Immature natural killer cell (primary cell): ENCODE measurements around the gene KCTD18. TPM values are rescaled to one million over a fixed set of nuclear protein-coding genes. Genes with fewer than 3 reads are reported as not detected.

Experiments used
- DNase-seq, 3 donors: peaks; one replicate each; pipeline ENCODE4 v3.0.0; 2022; ENCODE audit warnings: mixed read lengths in 1 of 3
- H3K27ac Mint-ChIP-seq, 6 donors: one replicate each; pipeline ENCODE4 v1.8.0; 2020; ENCODE audit warnings: mixed read lengths in 6 of 6, mild to moderate bottlenecking in 5 of 6, inconsistent platforms in 4 of 6, moderate library complexity in 3 of 6
- H3K27me3 Mint-ChIP-seq, 3 donors: one replicate each; pipeline ENCODE4 v1.8.0; 2020 to 2021; ENCODE audit warnings: low read depth in 3 of 3, mild to moderate bottlenecking in 3 of 3, mixed read lengths in 3 of 3, moderate library complexity in 3 of 3, inconsistent platforms in 1 of 3
- H3K36me3 Mint-ChIP-seq, 3 donors: one replicate each; pipeline ENCODE4 v1.8.0; 2020; ENCODE audit warnings: mixed read lengths in 3 of 3, inconsistent platforms in 2 of 3, mild to moderate bottlenecking in 2 of 3
- H3K4me1 Mint-ChIP-seq, 2 donors: one replicate each; pipeline ENCODE4 v1.8.0; 2020; ENCODE audit warnings: inconsistent platforms in 2 of 2, mild to moderate bottlenecking in 2 of 2, mixed read lengths in 2 of 2, moderate library complexity in 1 of 2
- H3K4me3 Mint-ChIP-seq, 5 donors: one replicate each; pipeline ENCODE4 v1.8.0; 2020; ENCODE audit warnings: mild to moderate bottlenecking in 5 of 5, mixed read lengths in 5 of 5, inconsistent platforms in 3 of 5, moderate library complexity in 3 of 5
- H3K9me3 Mint-ChIP-seq, 6 donors: one replicate each; pipeline ENCODE4 v1.8.0; 2020; ENCODE audit warnings: mild to moderate bottlenecking in 6 of 6, mixed read lengths in 6 of 6, inconsistent platforms in 4 of 6, moderate library complexity in 3 of 6
- polyA plus RNA-seq, 3 donors: library from polyadenylated mRNA; unstranded; fragments of 300-500 nt; fragmentation: Illumina TruSeq; gene quantifications; one replicate each; pipeline ENCODE4 v1.2.3, GENCODE V29; 2021

KCTD18 gene
- 10 to 100 TPM; 15.5 to 19.9 (median 16.0) TPM for polyA plus RNA-seq

GRCh38 chr2:200509612-200510433, at the start of gene KCTD18:
TSS of gene KCTD18 (minus strand) at chr2:200510068. CDS start at chr2:200507016, 3,052 bp downstream.
- peaks cover 0 to under 1% (median 0%) of the 10 kb centered on the region in 3 donors for H3K36me3 Mint-ChIP-seq
- peaks cover 20 to 35% of the 10 kb centered on the region in 2 donors for H3K4me1 Mint-ChIP-seq
- DNase-seq, result peak; percentile 89 to 91 (median 90)
- peaks cover 2 to 8% (median 3%) of the 10 kb centered on the region in 3 donors for H3K27me3 Mint-ChIP-seq
- peak within 1 kb of the TSS; percentile 84 to 97 (median 96) for H3K27ac Mint-ChIP-seq
- peak within 1 kb of the TSS; percentile 89 to 95 (median 92) for H3K4me3 Mint-ChIP-seq
- H3K9me3 Mint-ChIP-seq, result no peaks in the 10 kb centered on the region

- no peak for DNase-seq
- no peaks in the 10 kb centered on the region for H3K4me1 Mint-ChIP-seq
- peaks cover 13 to 54% (median 39%) of the 10 kb centered on the region in 3 donors for H3K36me3 Mint-ChIP-seq
- peaks cover 0 to 3% (median 0%) of the 10 kb centered on the region in 6 donors for H3K9me3 Mint-ChIP-seq
- H3K4me3 Mint-ChIP-seq, result no peak overlapping the region
- no peaks in the 10 kb centered on the region for H3K27me3 Mint-ChIP-seq
- H3K27ac Mint-ChIP-seq, result no peak overlapping the region
Observed at GRCh38 chr2:200540793-200541192, 30.9 kb upstream of the KCTD18 start.

DNA sequence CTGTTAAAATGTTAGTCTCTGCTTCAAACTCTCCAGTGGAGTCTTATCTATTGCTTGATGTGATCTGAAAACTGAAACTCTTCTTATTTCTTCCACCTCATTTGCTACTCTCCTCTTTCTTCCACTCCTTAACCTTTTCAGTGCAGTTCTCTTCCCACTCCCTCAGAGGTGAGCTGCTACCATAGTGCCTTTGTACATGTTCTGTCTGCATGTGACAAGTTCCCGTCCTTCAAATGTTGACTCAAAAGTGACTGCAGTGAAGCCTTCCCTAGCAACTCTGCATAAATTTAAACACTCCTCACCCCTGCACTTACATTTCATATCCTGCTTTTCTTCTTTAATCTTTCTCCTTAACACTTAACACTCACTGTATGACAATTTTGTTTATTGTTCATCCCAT, 28.3 kb upstream of the KCTD18 start:
- no peak overlapping the region for H3K27ac Mint-ChIP-seq
- H3K36me3 Mint-ChIP-seq, result peaks cover 8 to 34% (median 23%) of the 10 kb centered on the region in 3 donors
- no peaks in the 10 kb centered on the region for H3K4me1 Mint-ChIP-seq
- no peak for DNase-seq
- H3K27me3 Mint-ChIP-seq, result no peaks in the 10 kb centered on the region
- no peak overlapping the region for H3K4me3 Mint-ChIP-seq
- H3K9me3 Mint-ChIP-seq, result peaks cover 0 to 3% (median 0%) of the 10 kb centered on the region in 6 donors

DNA sequence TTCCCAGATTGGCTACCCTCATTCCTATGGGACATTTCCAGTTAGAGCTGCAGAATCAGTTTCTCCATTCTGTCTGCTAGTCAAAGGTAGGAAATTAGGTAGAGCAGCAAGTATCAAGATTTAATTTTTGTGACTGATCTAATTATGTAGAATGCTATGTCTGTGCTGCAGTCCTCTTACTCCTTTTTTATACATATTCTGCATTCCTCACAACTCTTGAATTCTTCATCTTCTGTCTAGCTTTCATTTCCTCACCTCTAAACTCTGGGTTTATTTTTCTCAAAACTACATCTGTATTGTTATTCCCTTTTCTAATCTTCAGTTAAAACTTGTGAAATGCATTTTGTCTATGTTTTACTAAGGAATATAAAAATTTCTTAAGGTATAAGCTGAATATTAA, 24.7 kb upstream of the KCTD18 start:
- no peak for DNase-seq
- no peak overlapping the region for H3K27ac Mint-ChIP-seq
- H3K9me3 Mint-ChIP-seq, result no peaks in the 10 kb centered on the region
- no peaks in the 10 kb centered on the region for H3K4me1 Mint-ChIP-seq
- H3K4me3 Mint-ChIP-seq, result no peak overlapping the region
- peaks cover 0 to 7% (median 7%) of the 10 kb centered on the region in 3 donors for H3K36me3 Mint-ChIP-seq
- H3K27me3 Mint-ChIP-seq, result no peaks in the 10 kb centered on the region

- Mint-ChIP-seq H3K36me3 (peaks cover 0 to 5% (median 4%) of the 10 kb centered on the region in 3 donors), H3K4me3 (no peak overlapping the region), H3K27me3 (no peaks in the 10 kb centered on the region), H3K9me3 (no peaks in the 10 kb centered on the region), H3K4me1 (no peaks in the 10 kb centered on the region), H3K27ac (no peak overlapping the region)
- no peak for DNase-seq
Observed at GRCh38 chr2:200533754-200534153, 23.9 kb upstream of the KCTD18 start.

- Mint-ChIP-seq H3K36me3 (no peaks in the 10 kb centered on the region), H3K4me3 (no peak overlapping the region), H3K4me1 (peaks cover 12 to 22% of the 10 kb centered on the region in 2 donors), H3K9me3 (no peaks in the 10 kb centered on the region), H3K27ac (no peak overlapping the region), H3K27me3 (peaks cover 2 to 12% (median 6%) of the 10 kb centered on the region in 3 donors)
- DNase-seq, result no peak
Observed at GRCh38 chr2:200528228-200528627, 18.4 kb upstream of the KCTD18 start.

- H3K27me3 Mint-ChIP-seq, result peaks cover 2 to 12% (median 6%) of the 10 kb centered on the region in 3 donors
- peak within 1 kb of the TSS; percentile 86 to 93 (median 92) for H3K4me3 Mint-ChIP-seq
- no peaks in the 10 kb centered on the region for H3K36me3 Mint-ChIP-seq
- no peaks in the 10 kb centered on the region for H3K9me3 Mint-ChIP-seq
- H3K27ac Mint-ChIP-seq, result peak within 1 kb of the TSS; percentile 78 to 89 (median 83)
- peak; percentile 95 to 96 (median 96) for DNase-seq
- peaks cover 12 to 22% of the 10 kb centered on the region in 2 donors for H3K4me1 Mint-ChIP-seq
Observed at GRCh38 chr2:200525882-200526651, 16.2 kb upstream of the KCTD18 start, which contains the start of gene SGO2. TSS of gene SGO2 (plus strand) at chr2:200526207. CDS start at chr2:200532976, 6,769 bp downstream.

DNA sequence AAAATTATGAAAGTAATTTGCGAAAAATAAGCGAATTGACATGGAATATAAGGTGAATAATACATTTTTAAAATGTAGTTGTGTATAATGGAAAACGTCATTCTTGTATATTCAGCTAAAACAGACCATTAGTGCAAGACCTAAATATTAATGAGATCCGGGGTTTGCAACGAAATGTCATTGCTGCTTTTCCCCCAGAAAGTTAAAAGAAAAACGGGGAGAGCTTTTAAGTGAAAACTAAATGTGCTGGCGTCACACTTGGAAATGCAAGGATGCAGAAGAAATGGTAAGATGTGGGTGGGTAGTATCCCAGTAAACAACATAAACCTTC, 15.6 kb upstream of the KCTD18 start:
- Mint-ChIP-seq H3K27me3 (peaks cover 2 to 12% (median 6%) of the 10 kb centered on the region in 3 donors), H3K36me3 (no peaks in the 10 kb centered on the region)

GRCh38 chr2:200525066-200525465, 15.2 kb upstream of the KCTD18 start:
- Mint-ChIP-seq H3K27ac (peak overlapping the region in 1 of 6 donors; percentile 7), H3K4me3 (peak overlapping the region in 4 of 5 donors; percentile 86 to 93 (median 92))

More for the DNA sequence above, 15.6 kb upstream of the KCTD18 start:
- peak overlapping the region; percentile 78 to 89 (median 83) for H3K27ac Mint-ChIP-seq
- H3K9me3 Mint-ChIP-seq, result no peaks in the 10 kb centered on the region
- peaks cover 12 to 22% of the 10 kb centered on the region in 2 donors for H3K4me1 Mint-ChIP-seq
- no peak for DNase-seq
- H3K4me3 Mint-ChIP-seq, result peak overlapping the region; percentile 86 to 93 (median 92)

DNA sequence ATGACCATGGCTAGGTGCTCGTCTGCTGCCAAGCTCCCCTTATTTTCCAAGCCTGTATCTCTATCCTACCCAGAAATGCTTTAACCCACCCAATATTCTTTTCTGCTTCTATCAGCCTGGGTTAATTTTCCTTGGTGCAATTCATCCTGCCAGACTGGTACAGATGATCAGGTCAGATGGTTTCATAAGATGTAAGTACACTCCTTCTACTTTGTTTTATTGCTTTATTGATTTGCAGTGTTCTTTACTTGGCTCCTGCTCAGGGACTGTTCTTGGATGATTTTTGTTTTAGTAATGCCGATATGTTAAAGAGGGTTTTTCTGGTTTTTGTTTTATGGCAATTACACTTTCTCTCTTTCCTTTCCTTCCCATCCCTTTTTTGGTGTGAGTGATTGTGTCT, 13.7 kb upstream of the KCTD18 start:
- Mint-ChIP-seq H3K4me3 (peak overlapping the region in 1 of 5 donors; percentile 11), H3K27ac (no peak overlapping the region), H3K27me3 (peaks cover 2 to 12% (median 6%) of the 10 kb centered on the region in 3 donors), H3K36me3 (no peaks in the 10 kb centered on the region), H3K9me3 (no peaks in the 10 kb centered on the region), H3K4me1 (peaks cover 12 to 22% of the 10 kb centered on the region in 2 donors)
- no peak for DNase-seq

More at GRCh38 chr2:200525066-200525465, 15.2 kb upstream of the KCTD18 start:
- Mint-ChIP-seq H3K27me3 (peaks cover 2 to 12% (median 6%) of the 10 kb centered on the region in 3 donors), H3K4me1 (peaks cover 12 to 22% of the 10 kb centered on the region in 2 donors), H3K36me3 (no peaks in the 10 kb centered on the region), H3K9me3 (no peaks in the 10 kb centered on the region)
- DNase-seq, result no peak

- H3K4me3 Mint-ChIP-seq, result no peak overlapping the region
- no peaks in the 10 kb centered on the region for H3K36me3 Mint-ChIP-seq
- no peak overlapping the region for H3K27ac Mint-ChIP-seq
- peaks cover 12 to 22% of the 10 kb centered on the region in 2 donors for H3K4me1 Mint-ChIP-seq
- H3K9me3 Mint-ChIP-seq, result no peaks in the 10 kb centered on the region
- DNase-seq, result no peak
- peaks cover 2 to 12% (median 6%) of the 10 kb centered on the region in 3 donors for H3K27me3 Mint-ChIP-seq
Observed at GRCh38 chr2:200523158-200523557, 13.3 kb upstream of the KCTD18 start.

DNA sequence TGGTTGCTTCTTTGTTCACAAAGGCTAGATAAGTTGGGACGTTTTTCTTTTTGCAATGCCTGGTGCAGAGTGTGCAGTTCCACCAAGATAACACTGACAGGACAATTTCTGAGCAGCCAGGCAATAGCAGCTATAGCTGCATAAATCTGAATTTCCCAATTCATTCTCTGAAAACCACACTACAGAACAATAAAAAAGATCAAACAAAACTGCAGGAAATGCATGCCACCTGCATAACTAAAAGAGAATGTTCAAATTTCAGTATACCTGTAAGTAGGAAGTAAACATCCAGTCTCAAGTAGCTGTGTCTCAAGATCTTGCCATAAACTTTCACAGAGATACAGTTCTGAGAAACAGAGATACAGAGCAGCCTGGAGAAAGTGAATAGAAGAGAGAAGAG, 5.3 kb upstream of the KCTD18 start:
- no peak for DNase-seq
- peaks cover 3 to 4% of the 10 kb centered on the region in 2 donors for H3K4me1 Mint-ChIP-seq
- no peak overlapping the region for H3K4me3 Mint-ChIP-seq
- no peak overlapping the region for H3K27ac Mint-ChIP-seq
- H3K27me3 Mint-ChIP-seq, result peaks cover 3 to 9% (median 5%) of the 10 kb centered on the region in 3 donors
- no peaks in the 10 kb centered on the region for H3K36me3 Mint-ChIP-seq
- peaks cover 0 to 3% (median 0%) of the 10 kb centered on the region in 6 donors for H3K9me3 Mint-ChIP-seq

- Mint-ChIP-seq H3K4me1 (peaks cover 20 to 39% of the 10 kb centered on the region in 2 donors), H3K27me3 (peaks cover 0 to 8% (median 3%) of the 10 kb centered on the region in 3 donors), H3K4me3 (peak overlapping the region; percentile 89 to 95 (median 92)), H3K9me3 (no peaks in the 10 kb centered on the region), H3K27ac (peak overlapping the region; percentile 84 to 97 (median 96)), H3K36me3 (peaks cover 0 to 4% (median 0%) of the 10 kb centered on the region in 3 donors)
- peak in 1 of 3 donors; percentile 2 for DNase-seq
Observed at GRCh38 chr2:200509235-200509611, 645 bp downstream of the KCTD18 start.
